Activated T-helper 17 cell treated with anti-CD3 and anti-CD28 coated beads, Interleukin-2, amount 50 U/mL, for 72 hours (primary cell): Measurements from ENCODE around the gene CKM. TPM values are rescaled to one million over a fixed set of nuclear protein-coding genes. Genes with fewer than 3 reads are reported as not detected.
A peak's percentile ranks its signal among the peaks of the same experiment; 100 is the strongest.

ENCODE experiments used
- ATAC-seq: fragments of 150-1000 bp; cut with Tn5 transposase; replicated peaks from 2 replicates; pipeline ENCODE4 v1.10.0; 2021; ENCODE audit warnings: mild to moderate bottlenecking, moderate library complexity
- H3K27ac Mint-ChIP-seq: one replicate; pipeline ENCODE4 v1.8.0; 2022; ENCODE audit warnings: mixed read lengths
- H3K27me3 Mint-ChIP-seq: one replicate; pipeline ENCODE4 v1.8.0; 2022; ENCODE audit warnings: mixed read lengths
- H3K36me3 Mint-ChIP-seq: one replicate; pipeline ENCODE4 v1.8.0; 2022; ENCODE audit warnings: low read depth, mild to moderate bottlenecking, mixed read lengths
- H3K4me1 Mint-ChIP-seq: one replicate; pipeline ENCODE4 v1.8.0; 2022; ENCODE audit warnings: mixed read lengths
- H3K4me3 Mint-ChIP-seq: one replicate; pipeline ENCODE4 v1.8.0; 2022; ENCODE audit warnings: mild to moderate bottlenecking, mixed read lengths
- H3K9me3 Mint-ChIP-seq: one replicate; pipeline ENCODE4 v1.8.0; 2022; ENCODE audit warnings: mixed read lengths
- total RNA-seq, 2 donors: library from RNA; stranded (reverse); gene quantifications; one replicate each; pipeline ENCODE4 v1.2.3, GENCODE V29; 2022

Gene CKM
- total RNA-seq, 2 donors from 2014 or later, result not detected

GRCh38 chr19:45296355-45296754 is 26.3 kb downstream of the CKM start:
- Mint-ChIP-seq H3K4me1 (peaks cover 5% of the 10 kb centered on the region), H3K4me3 (no peak overlapping the region), H3K9me3 (peaks cover 6% of the 10 kb centered on the region), H3K27me3 (no peaks in the 10 kb centered on the region), H3K36me3 (peaks cover 57% of the 10 kb centered on the region), H3K27ac (no peak overlapping the region)
- no peak for ATAC-seq

GRCh38 chr19:45295873-45296272 is 26.8 kb downstream of the CKM start:
- H3K27ac Mint-ChIP-seq, result no peak overlapping the region

GRCh38 chr19:45294291-45295029 is 28.2 kb downstream of the CKM start:
- Mint-ChIP-seq H3K36me3 (peaks cover 49% of the 10 kb centered on the region), H3K27me3 (no peaks in the 10 kb centered on the region), H3K27ac (no peak overlapping the region), H3K4me1 (peaks cover 5% of the 10 kb centered on the region), H3K9me3 (peaks cover 6% of the 10 kb centered on the region), H3K4me3 (no peak overlapping the region)
- ATAC-seq, result no peak

More at GRCh38 chr19:45295873-45296272, 26.8 kb downstream of the CKM start:
- no peak overlapping the region for H3K4me3 Mint-ChIP-seq
- H3K27me3 Mint-ChIP-seq, result no peaks in the 10 kb centered on the region
- H3K4me1 Mint-ChIP-seq, result peaks cover 5% of the 10 kb centered on the region
- no peak for ATAC-seq
- peaks cover 6% of the 10 kb centered on the region for H3K9me3 Mint-ChIP-seq
- H3K36me3 Mint-ChIP-seq, result peaks cover 59% of the 10 kb centered on the region

GRCh38 chr19:45293682-45294081 is 29.0 kb downstream of the CKM start:
- peaks cover 6% of the 10 kb centered on the region for H3K9me3 Mint-ChIP-seq

GRCh38 chr19:45291834-45292233 is 30.8 kb downstream of the CKM start:
- peaks cover 5% of the 10 kb centered on the region for H3K4me1 Mint-ChIP-seq
- H3K9me3 Mint-ChIP-seq, result peaks cover 6% of the 10 kb centered on the region
- no peak overlapping the region for H3K4me3 Mint-ChIP-seq
- ATAC-seq, result no peak
- no peak overlapping the region for H3K27ac Mint-ChIP-seq
- H3K27me3 Mint-ChIP-seq, result no peaks in the 10 kb centered on the region
- peaks cover 56% of the 10 kb centered on the region for H3K36me3 Mint-ChIP-seq

More at GRCh38 chr19:45293682-45294081, 29.0 kb downstream of the CKM start:
- Mint-ChIP-seq H3K27me3 (no peaks in the 10 kb centered on the region), H3K36me3 (peaks cover 45% of the 10 kb centered on the region), H3K4me3 (no peak overlapping the region), H3K27ac (peak overlapping the region; percentile 23), H3K4me1 (peaks cover 5% of the 10 kb centered on the region)
- peak; percentile 72 for ATAC-seq

GRCh38 chr19:45290381-45290931 is 32.2 kb downstream of the CKM start:
- H3K27ac Mint-ChIP-seq, result no peak overlapping the region
- peaks cover 5% of the 10 kb centered on the region for H3K4me1 Mint-ChIP-seq
- peaks cover 55% of the 10 kb centered on the region for H3K36me3 Mint-ChIP-seq
- no peak overlapping the region for H3K4me3 Mint-ChIP-seq
- no peaks in the 10 kb centered on the region for H3K27me3 Mint-ChIP-seq
- H3K9me3 Mint-ChIP-seq, result peaks cover 6% of the 10 kb centered on the region
- ATAC-seq, result no peak

GRCh38 chr19:45283443-45284033 is 39.1 kb downstream of the CKM start:
- no peaks in the 10 kb centered on the region for H3K27me3 Mint-ChIP-seq
- H3K4me1 Mint-ChIP-seq, result no peaks in the 10 kb centered on the region
- ATAC-seq, result peak; percentile 11
- no peaks in the 10 kb centered on the region for H3K9me3 Mint-ChIP-seq
- H3K27ac Mint-ChIP-seq, result no peak overlapping the region
- H3K4me3 Mint-ChIP-seq, result no peak overlapping the region
- peaks cover 60% of the 10 kb centered on the region for H3K36me3 Mint-ChIP-seq

- no peak for ATAC-seq
- H3K27ac Mint-ChIP-seq, result no peak overlapping the region
- no peaks in the 10 kb centered on the region for H3K9me3 Mint-ChIP-seq
- no peak overlapping the region for H3K4me3 Mint-ChIP-seq
- peaks cover 48% of the 10 kb centered on the region for H3K36me3 Mint-ChIP-seq
- H3K4me1 Mint-ChIP-seq, result no peaks in the 10 kb centered on the region
- H3K27me3 Mint-ChIP-seq, result no peaks in the 10 kb centered on the region
Observed at GRCh38 chr19:45280471-45280961, 42.2 kb downstream of the CKM start.

GRCh38 chr19:45279587-45280192 is 43.0 kb downstream of the CKM start:
- no peak for ATAC-seq
- Mint-ChIP-seq H3K4me3 (no peak overlapping the region), H3K27me3 (no peaks in the 10 kb centered on the region), H3K9me3 (no peaks in the 10 kb centered on the region), H3K36me3 (peaks cover 53% of the 10 kb centered on the region), H3K4me1 (no peaks in the 10 kb centered on the region), H3K27ac (no peak overlapping the region)

GRCh38 chr19:45278087-45278486 is 44.6 kb downstream of the CKM start:
- H3K4me1 Mint-ChIP-seq, result no peaks in the 10 kb centered on the region
- H3K27ac Mint-ChIP-seq, result no peak overlapping the region

GRCh38 chr19:45276284-45276687 is 46.4 kb downstream of the CKM start:
- no peaks in the 10 kb centered on the region for H3K9me3 Mint-ChIP-seq
- H3K27ac Mint-ChIP-seq, result no peak overlapping the region

More at GRCh38 chr19:45278087-45278486, 44.6 kb downstream of the CKM start:
- no peak for ATAC-seq
- H3K4me3 Mint-ChIP-seq, result no peak overlapping the region
- H3K36me3 Mint-ChIP-seq, result peaks cover 60% of the 10 kb centered on the region
- H3K9me3 Mint-ChIP-seq, result no peaks in the 10 kb centered on the region
- H3K27me3 Mint-ChIP-seq, result no peaks in the 10 kb centered on the region

GRCh38 chr19:45275370-45275971 is 47.2 kb downstream of the CKM start:
- Mint-ChIP-seq H3K4me1 (no peaks in the 10 kb centered on the region), H3K27ac (no peak overlapping the region), H3K9me3 (no peaks in the 10 kb centered on the region), H3K27me3 (no peaks in the 10 kb centered on the region), H3K36me3 (peaks cover 58% of the 10 kb centered on the region), H3K4me3 (no peak overlapping the region)
- ATAC-seq, result no peak

More at GRCh38 chr19:45276284-45276687, 46.4 kb downstream of the CKM start:
- H3K4me1 Mint-ChIP-seq, result no peaks in the 10 kb centered on the region
- no peak for ATAC-seq
- H3K36me3 Mint-ChIP-seq, result peaks cover 61% of the 10 kb centered on the region
- H3K4me3 Mint-ChIP-seq, result no peak overlapping the region
- H3K27me3 Mint-ChIP-seq, result no peaks in the 10 kb centered on the region

- H3K4me1 Mint-ChIP-seq, result no peaks in the 10 kb centered on the region
- H3K36me3 Mint-ChIP-seq, result peaks cover 48% of the 10 kb centered on the region
- H3K9me3 Mint-ChIP-seq, result no peaks in the 10 kb centered on the region
- no peak for ATAC-seq
- no peaks in the 10 kb centered on the region for H3K27me3 Mint-ChIP-seq
- no peak overlapping the region for H3K27ac Mint-ChIP-seq
- no peak overlapping the region for H3K4me3 Mint-ChIP-seq
Observed at GRCh38 chr19:45273521-45273855, 49.2 kb downstream of the CKM start.

GRCh38 chr19:45271735-45272108 is 51.0 kb downstream of the CKM start:
- H3K36me3 Mint-ChIP-seq, result peaks cover 48% of the 10 kb centered on the region
- H3K4me1 Mint-ChIP-seq, result no peaks in the 10 kb centered on the region
- H3K27me3 Mint-ChIP-seq, result no peaks in the 10 kb centered on the region
- ATAC-seq, result no peak
- H3K4me3 Mint-ChIP-seq, result no peak overlapping the region
- no peak overlapping the region for H3K27ac Mint-ChIP-seq
- H3K9me3 Mint-ChIP-seq, result no peaks in the 10 kb centered on the region
